HepG2 (cell line): ENCODE data around the gene NSMCE1. TPM values are rescaled to one million over a fixed set of nuclear protein-coding genes. Genes with fewer than 3 reads are reported as not detected.

ENCODE experiments used
- DPF2 ChIP-seq: sonication (generic); formaldehyde crosslinking; IDR thresholded peaks from 2 replicates; pipeline ENCODE4 v1.4.0; 2020; ENCODE audit warnings: mild to moderate bottlenecking, low read depth, missing genetic modification reagents, borderline replicate concordance
- FOXC1 ChIP-seq: sonication (generic); formaldehyde crosslinking; IDR thresholded peaks from 2 replicates; pipeline ENCODE4 v1.8.0; 2022; ENCODE audit warnings: mild to moderate bottlenecking, missing genetic modification reagents, borderline replicate concordance
- HIVEP1 ChIP-seq: sonication (generic); formaldehyde crosslinking; IDR thresholded peaks from 2 replicates; pipeline ENCODE4 v1.4.0; 2020; ENCODE audit warnings: mild to moderate bottlenecking, missing genetic modification reagents
- IKZF4 ChIP-seq: sonication (generic); formaldehyde crosslinking; IDR thresholded peaks from 2 replicates; pipeline ENCODE4 v1.5.1; 2020; ENCODE audit warnings: borderline replicate concordance, mild to moderate bottlenecking, low read depth, missing genetic modification reagents; ENCODE audit errors: not compliant biosample characterization
- KLF15 ChIP-seq: sonication (generic); formaldehyde crosslinking; IDR thresholded peaks from 2 replicates; pipeline ENCODE4 v1.8.1; 2023; ENCODE audit warnings: borderline replicate concordance, mild to moderate bottlenecking, inconsistent platforms, missing genetic modification reagents, mixed read lengths
- MAFF ChIP-seq: IDR thresholded peaks from 2 replicates; pipeline ENCODE4 v1.6.1; 2011; ENCODE audit warnings: low read depth, low read length, improper control_type of control experiment
- NCOR1 ChIP-seq: fragments of 200-600 bp; sonication (generic); IDR thresholded peaks from 2 replicates; pipeline ENCODE4 v1.7.0; 2017; ENCODE audit warnings: antibody characterized with exemption, low read length, borderline replicate concordance
- SKI ChIP-seq: fragments of 450-650 bp; IDR thresholded peaks from one replicate; pipeline ENCODE4 v1.6.1; 2018; ENCODE audit warnings: mild to moderate bottlenecking; ENCODE audit not compliant: partially characterized antibody
- SPEN ChIP-seq: sonication (generic); formaldehyde crosslinking; IDR thresholded peaks from 2 replicates; pipeline ENCODE4 v1.5.1; 2020; ENCODE audit warnings: low read depth, mild to moderate bottlenecking, missing genetic modification reagents
- ZFP36L1 ChIP-seq: sonication (generic); formaldehyde crosslinking; IDR thresholded peaks from 2 replicates; pipeline ENCODE4 v1.8.0; 2022; ENCODE audit warnings: mild to moderate bottlenecking, missing genetic modification reagents, moderate library complexity
- ZFY ChIP-seq: sonication (generic); formaldehyde crosslinking; IDR thresholded peaks from 2 replicates; pipeline ENCODE4 v1.4.0; 2020; ENCODE audit warnings: missing genetic modification reagents
- ZNF383 ChIP-seq: sonication (generic); formaldehyde crosslinking; IDR thresholded peaks from 2 replicates; pipeline ENCODE4 v1.4.0; 2020; ENCODE audit warnings: missing genetic modification reagents, mild to moderate bottlenecking, borderline replicate concordance
- ZNF564 ChIP-seq: sonication (generic); formaldehyde crosslinking; IDR thresholded peaks from 2 replicates; pipeline ENCODE4 v1.8.1; 2023; ENCODE audit warnings: mild to moderate bottlenecking, missing genetic modification reagents
- ZNF619 ChIP-seq: sonication (generic); formaldehyde crosslinking; IDR thresholded peaks from 2 replicates; pipeline ENCODE4 v1.4.0; 2020; ENCODE audit warnings: mild to moderate bottlenecking, missing genetic modification reagents
- ZSCAN21 ChIP-seq: sonication (generic); formaldehyde crosslinking; IDR thresholded peaks from 2 replicates; pipeline ENCODE4 v1.8.0; 2022; ENCODE audit warnings: mild to moderate bottlenecking, missing genetic modification reagents, moderate library complexity, borderline replicate concordance
- ZSCAN31 ChIP-seq: sonication (generic); formaldehyde crosslinking; IDR thresholded peaks from 2 replicates; pipeline ENCODE4 v1.5.0; 2020; ENCODE audit warnings: low read depth, mild to moderate bottlenecking, missing genetic modification reagents
- polyA plus RNA-seq, 8 experiments: library from polyadenylated mRNA; depleted of rRNA in 3 of 8; stranded (reverse) in 7 of 8; unstranded in 1 of 8; fragments of >200 nt; fragmentation: Illumina TruSeq in 4 of 8; extraction: Trizol in 4 of 8; gene quantifications; 2 replicates each; pipeline versions ENCODE4 v1.2.1 to v1.2.3, GENCODE V29; 2011 to 2016; ENCODE audit warnings: low read depth in 4 of 8, missing spikeins in 1 of 8, mixed read lengths in 1 of 8; ENCODE audit not compliant: insufficient read depth in 1 of 8
- total RNA-seq, 5 experiments: library from RNA; depleted of rRNA; stranded (reverse); fragments of >200 nt; fragmentation: Illumina TruSeq; extraction: Trizol; gene quantifications; 2 replicates each; pipeline ENCODE4 v1.2.3, GENCODE V29; 2016; ENCODE audit warnings: low read depth in 1 of 5
- TF ChIP-seq, protein P1 (sequence below): sonication (generic); formaldehyde crosslinking; IDR thresholded peaks from 2 replicates; pipeline ENCODE4 v1.4.0; 2020; ENCODE audit warnings: missing genetic modification reagents
- TF ChIP-seq, protein P2 (sequence below), 2 experiments: sonication (generic) in 1 of 2; formaldehyde crosslinking in 1 of 2; IDR thresholded peaks; 2 replicates each; pipeline versions ENCODE4 v1.4.0 to v1.6.1; 2016 to 2020; ENCODE audit warnings: borderline replicate concordance in 1 of 2, low read depth in 1 of 2, mild to moderate bottlenecking in 1 of 2, missing genetic modification reagents in 1 of 2
- TF ChIP-seq, protein P3 (sequence below): sonication (generic); formaldehyde crosslinking; IDR thresholded peaks from 2 replicates; pipeline ENCODE4 v1.8.1; 2023; ENCODE audit warnings: mild to moderate bottlenecking, missing genetic modification reagents
- TF ChIP-seq, protein P4 (sequence below): IDR thresholded peaks from 2 replicates; pipeline ENCODE4 v1.6.1; 2016
- TF ChIP-seq, protein P5 (sequence below): sonication (generic); formaldehyde crosslinking; conservative IDR thresholded peaks from 2 replicates; pipeline ENCODE4 v1.8.1; 2023; ENCODE audit warnings: missing genetic modification reagents

Gene NSMCE1
- total and polyA plus RNA-seq, 2 of the 13 experiments (the other 11 are each of a cell fraction or from before 2014, with no cell fraction given), result 42.7 to 52.9 TPM

DNA sequence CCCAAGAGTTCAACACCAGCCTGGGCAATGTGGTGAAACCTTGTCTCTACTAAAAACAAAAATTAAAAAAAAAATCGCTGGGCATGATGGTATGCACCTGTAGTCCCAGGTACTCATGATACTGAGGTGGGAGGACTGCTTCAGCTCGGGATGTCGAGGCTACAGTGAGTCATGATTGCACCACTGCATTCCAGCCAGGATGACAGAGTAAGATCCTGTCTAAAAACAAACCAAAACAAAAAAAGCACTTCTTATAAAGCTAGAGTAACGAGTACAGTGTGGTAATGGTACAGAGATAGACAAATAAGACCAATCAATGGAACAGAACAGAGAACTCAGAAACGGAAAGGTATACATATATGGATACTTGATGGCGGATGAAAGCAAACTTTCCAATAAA is 4.4 kb downstream of the NSMCE1 start (continued):
- TF ChIP-seq, protein P1, sequence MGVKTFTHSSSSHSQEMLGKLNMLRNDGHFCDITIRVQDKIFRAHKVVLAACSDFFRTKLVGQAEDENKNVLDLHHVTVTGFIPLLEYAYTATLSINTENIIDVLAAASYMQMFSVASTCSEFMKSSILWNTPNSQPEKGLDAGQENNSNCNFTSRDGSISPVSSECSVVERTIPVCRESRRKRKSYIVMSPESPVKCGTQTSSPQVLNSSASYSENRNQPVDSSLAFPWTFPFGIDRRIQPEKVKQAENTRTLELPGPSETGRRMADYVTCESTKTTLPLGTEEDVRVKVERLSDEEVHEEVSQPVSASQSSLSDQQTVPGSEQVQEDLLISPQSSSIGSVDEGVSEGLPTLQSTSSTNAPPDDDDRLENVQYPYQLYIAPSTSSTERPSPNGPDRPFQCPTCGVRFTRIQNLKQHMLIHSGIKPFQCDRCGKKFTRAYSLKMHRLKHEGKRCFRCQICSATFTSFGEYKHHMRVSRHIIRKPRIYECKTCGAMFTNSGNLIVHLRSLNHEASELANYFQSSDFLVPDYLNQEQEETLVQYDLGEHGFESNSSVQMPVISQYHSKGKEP, result no peak
- TF ChIP-seq HIVEP1, result no peak
- TF ChIP-seq ZFP36L1 (CRISPR knock-in tag), result no peak
- TF ChIP-seq DPF2, result peak; percentile 67
- TF ChIP-seq IKZF4 (CRISPR knock-in tag), result no peak
- no peak for TF ChIP-seq KLF15 (CRISPR knock-in tag)
- TF ChIP-seq MAFF, result 0 out of 2 replicates have a peak, but pooled peaks have one; percentile 3
- no peak for TF ChIP-seq ZNF619 (CRISPR knock-in tag)
- TF ChIP-seq, protein P2, sequence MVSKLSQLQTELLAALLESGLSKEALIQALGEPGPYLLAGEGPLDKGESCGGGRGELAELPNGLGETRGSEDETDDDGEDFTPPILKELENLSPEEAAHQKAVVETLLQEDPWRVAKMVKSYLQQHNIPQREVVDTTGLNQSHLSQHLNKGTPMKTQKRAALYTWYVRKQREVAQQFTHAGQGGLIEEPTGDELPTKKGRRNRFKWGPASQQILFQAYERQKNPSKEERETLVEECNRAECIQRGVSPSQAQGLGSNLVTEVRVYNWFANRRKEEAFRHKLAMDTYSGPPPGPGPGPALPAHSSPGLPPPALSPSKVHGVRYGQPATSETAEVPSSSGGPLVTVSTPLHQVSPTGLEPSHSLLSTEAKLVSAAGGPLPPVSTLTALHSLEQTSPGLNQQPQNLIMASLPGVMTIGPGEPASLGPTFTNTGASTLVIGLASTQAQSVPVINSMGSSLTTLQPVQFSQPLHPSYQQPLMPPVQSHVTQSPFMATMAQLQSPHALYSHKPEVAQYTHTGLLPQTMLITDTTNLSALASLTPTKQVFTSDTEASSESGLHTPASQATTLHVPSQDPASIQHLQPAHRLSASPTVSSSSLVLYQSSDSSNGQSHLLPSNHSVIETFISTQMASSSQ (IDR thresholded peaks at IDR 0.05; ENCODE audit: low read depth), result no peak
- TF ChIP-seq, protein P2 (CRISPR knock-in tag; IDR thresholded peaks at IDR 0.05; ENCODE audit: borderline replicate concordance), result no peak
- no peak for TF ChIP-seq SPEN (CRISPR knock-in tag)
- TF ChIP-seq ZNF383 (CRISPR knock-in tag), result no peak
- TF ChIP-seq, protein P3, sequence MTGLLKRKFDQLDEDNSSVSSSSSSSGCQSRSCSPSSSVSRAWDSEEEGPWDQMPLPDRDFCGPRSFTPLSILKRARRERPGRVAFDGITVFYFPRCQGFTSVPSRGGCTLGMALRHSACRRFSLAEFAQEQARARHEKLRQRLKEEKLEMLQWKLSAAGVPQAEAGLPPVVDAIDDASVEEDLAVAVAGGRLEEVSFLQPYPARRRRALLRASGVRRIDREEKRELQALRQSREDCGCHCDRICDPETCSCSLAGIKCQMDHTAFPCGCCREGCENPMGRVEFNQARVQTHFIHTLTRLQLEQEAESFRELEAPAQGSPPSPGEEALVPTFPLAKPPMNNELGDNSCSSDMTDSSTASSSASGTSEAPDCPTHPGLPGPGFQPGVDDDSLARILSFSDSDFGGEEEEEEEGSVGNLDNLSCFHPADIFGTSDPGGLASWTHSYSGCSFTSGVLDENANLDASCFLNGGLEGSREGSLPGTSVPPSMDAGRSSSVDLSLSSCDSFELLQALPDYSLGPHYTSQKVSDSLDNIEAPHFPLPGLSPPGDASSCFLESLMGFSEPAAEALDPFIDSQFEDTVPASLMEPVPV (CRISPR knock-in tag), result no peak
- no peak for TF ChIP-seq ZNF564 (CRISPR knock-in tag)
- TF ChIP-seq NCOR1, result no peak
- TF ChIP-seq ZSCAN21 (CRISPR knock-in tag), result no peak
- TF ChIP-seq, protein P4, sequence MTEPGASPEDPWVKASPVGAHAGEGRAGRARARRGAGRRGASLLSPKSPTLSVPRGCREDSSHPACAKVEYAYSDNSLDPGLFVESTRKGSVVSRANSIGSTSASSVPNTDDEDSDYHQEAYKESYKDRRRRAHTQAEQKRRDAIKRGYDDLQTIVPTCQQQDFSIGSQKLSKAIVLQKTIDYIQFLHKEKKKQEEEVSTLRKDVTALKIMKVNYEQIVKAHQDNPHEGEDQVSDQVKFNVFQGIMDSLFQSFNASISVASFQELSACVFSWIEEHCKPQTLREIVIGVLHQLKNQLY (CRISPR knock-in tag), result no peak
- no peak for TF ChIP-seq FOXC1 (CRISPR knock-in tag)
- TF ChIP-seq SKI, result no peak
- TF ChIP-seq, protein P5, sequence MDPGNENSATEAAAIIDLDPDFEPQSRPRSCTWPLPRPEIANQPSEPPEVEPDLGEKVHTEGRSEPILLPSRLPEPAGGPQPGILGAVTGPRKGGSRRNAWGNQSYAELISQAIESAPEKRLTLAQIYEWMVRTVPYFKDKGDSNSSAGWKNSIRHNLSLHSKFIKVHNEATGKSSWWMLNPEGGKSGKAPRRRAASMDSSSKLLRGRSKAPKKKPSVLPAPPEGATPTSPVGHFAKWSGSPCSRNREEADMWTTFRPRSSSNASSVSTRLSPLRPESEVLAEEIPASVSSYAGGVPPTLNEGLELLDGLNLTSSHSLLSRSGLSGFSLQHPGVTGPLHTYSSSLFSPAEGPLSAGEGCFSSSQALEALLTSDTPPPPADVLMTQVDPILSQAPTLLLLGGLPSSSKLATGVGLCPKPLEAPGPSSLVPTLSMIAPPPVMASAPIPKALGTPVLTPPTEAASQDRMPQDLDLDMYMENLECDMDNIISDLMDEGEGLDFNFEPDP (CRISPR knock-in tag), result no peak
- TF ChIP-seq ZFY, result no peak
- TF ChIP-seq ZSCAN31, result no peak
